SU-DHL-6 (cell line): ENCODE measurements around the gene ST8SIA2.

Experiments used
- H2AFZ ChIP-seq: fragments of 200-600 bp; sonication (generic); 2 replicates; pipeline ENCODE4 v1.6.1; 2014; ENCODE audit warnings: low read depth, mild to moderate bottlenecking, moderate library complexity, mixed read lengths, antibody characterized with exemption, low read length; ENCODE audit not compliant: severe bottlenecking
- H3F3A ChIP-seq: fragments of 200-600 bp; shearing (Covaris generic); 2 replicates; pipeline ENCODE4 v1.6.0; 2016; ENCODE audit warnings: antibody characterized with exemption, mild to moderate bottlenecking; ENCODE audit not compliant: insufficient read depth
- H3K27ac ChIP-seq: fragments of 200-600 bp; sonication (generic); 2 replicates; pipeline ENCODE4 v1.5.1; 2016; ENCODE audit warnings: low read depth, mild to moderate bottlenecking, low read length, moderate library complexity, mixed read lengths
- H3K27me3 ChIP-seq: fragments of 200-600 bp; sonication (generic), shearing (Covaris generic); 2 replicates; pipeline ENCODE4 v1.6.0; 2014; ENCODE audit warnings: mild to moderate bottlenecking, low read length
- H3K36me3 ChIP-seq: fragments of 200-600 bp; sonication (generic); 2 replicates; pipeline ENCODE4 v1.6.1; 2014; ENCODE audit warnings: mild to moderate bottlenecking, low read length, mixed read lengths
- H3K4me2 ChIP-seq: fragments of 300-600, 200-600 bp; shearing (Covaris generic), sonication (generic); 2 replicates; pipeline ENCODE4 v1.6.0; 2014; ENCODE audit warnings: low read length, low read depth, mild to moderate bottlenecking; ENCODE audit not compliant: poor library complexity, severe bottlenecking
- H3K4me3 ChIP-seq: fragments of 200-600 bp; sonication (generic); 2 replicates; pipeline ENCODE4 v1.5.1; 2014; ENCODE audit warnings: antibody characterized with exemption, low read length, mild to moderate bottlenecking, mixed read lengths; ENCODE audit not compliant: insufficient read depth, poor library complexity, severe bottlenecking
- H3K79me2 ChIP-seq: fragments of 200-600 bp; sonication (generic); 2 replicates; pipeline ENCODE4 v1.6.1; 2014; ENCODE audit warnings: mild to moderate bottlenecking, low read length, moderate library complexity; ENCODE audit not compliant: insufficient read depth
- H3K9ac ChIP-seq: fragments of 200-600 bp; sonication (generic); 2 replicates; pipeline ENCODE4 v1.7.0; 2014; ENCODE audit warnings: mild to moderate bottlenecking, low read length
- H3K9me2 ChIP-seq: fragments of 200-600 bp; sonication (generic); replicated peaks from 2 replicates; pipeline ENCODE4 v1.6.1; 2014; ENCODE audit warnings: low read length; ENCODE audit not compliant: insufficient read depth
- H3K9me3 ChIP-seq: fragments of 200-600 bp; sonication (generic); 2 replicates; pipeline ENCODE4 v1.6.1; 2014; ENCODE audit warnings: low read length, mixed read lengths; ENCODE audit not compliant: insufficient read depth
- H4K20me1 ChIP-seq: fragments of 200-600 bp; sonication (generic); 2 replicates; pipeline ENCODE4 v1.6.1; 2014; ENCODE audit warnings: low read depth, mild to moderate bottlenecking, antibody characterized with exemption, low read length, moderate library complexity, mixed read lengths
- EZH2phosphoT487 ChIP-seq: fragments of 200-600 bp; sonication (generic), shearing (Covaris generic); conservative IDR thresholded peaks from 2 replicates; pipeline ENCODE4 v1.6.1; 2018; ENCODE audit warnings: mild to moderate bottlenecking, antibody characterized with exemption, low read length, moderate library complexity, mixed read lengths
- TF ChIP-seq, protein P1 (sequence below): fragments of 200-600 bp; sonication (generic); IDR thresholded peaks from one replicate; pipeline ENCODE4 v1.5.1; 2017; ENCODE audit warnings: antibody characterized with exemption, mild to moderate bottlenecking, low read length, moderate library complexity; ENCODE audit not compliant: insufficient read depth, poor library complexity, severe bottlenecking

ST8SIA2 gene

DNA sequence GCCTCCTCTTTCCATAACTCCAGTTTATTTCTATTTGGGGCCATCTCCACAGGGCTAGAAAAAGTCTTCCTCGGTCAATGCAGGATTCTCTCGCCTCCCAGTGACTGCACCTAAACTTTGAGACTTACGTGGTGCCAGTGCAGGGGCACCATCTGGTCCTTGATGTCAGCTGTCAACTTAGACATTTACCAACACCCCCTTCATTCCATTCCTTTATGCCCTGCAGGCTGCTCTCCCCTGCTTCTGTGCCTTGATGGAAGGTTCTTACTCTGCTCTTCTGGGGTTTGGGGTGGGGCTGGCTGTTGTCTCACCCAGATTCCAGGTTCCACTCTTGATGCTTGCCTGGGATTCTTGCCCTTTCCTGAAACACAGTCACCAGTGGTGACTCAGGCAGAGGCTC lies 101.8 kb downstream of the ST8SIA2 start:
- no peak overlapping the region for H2AFZ ChIP-seq
- TF ChIP-seq EZH2phosphoT487, result no peak
- TF ChIP-seq, protein P1, sequence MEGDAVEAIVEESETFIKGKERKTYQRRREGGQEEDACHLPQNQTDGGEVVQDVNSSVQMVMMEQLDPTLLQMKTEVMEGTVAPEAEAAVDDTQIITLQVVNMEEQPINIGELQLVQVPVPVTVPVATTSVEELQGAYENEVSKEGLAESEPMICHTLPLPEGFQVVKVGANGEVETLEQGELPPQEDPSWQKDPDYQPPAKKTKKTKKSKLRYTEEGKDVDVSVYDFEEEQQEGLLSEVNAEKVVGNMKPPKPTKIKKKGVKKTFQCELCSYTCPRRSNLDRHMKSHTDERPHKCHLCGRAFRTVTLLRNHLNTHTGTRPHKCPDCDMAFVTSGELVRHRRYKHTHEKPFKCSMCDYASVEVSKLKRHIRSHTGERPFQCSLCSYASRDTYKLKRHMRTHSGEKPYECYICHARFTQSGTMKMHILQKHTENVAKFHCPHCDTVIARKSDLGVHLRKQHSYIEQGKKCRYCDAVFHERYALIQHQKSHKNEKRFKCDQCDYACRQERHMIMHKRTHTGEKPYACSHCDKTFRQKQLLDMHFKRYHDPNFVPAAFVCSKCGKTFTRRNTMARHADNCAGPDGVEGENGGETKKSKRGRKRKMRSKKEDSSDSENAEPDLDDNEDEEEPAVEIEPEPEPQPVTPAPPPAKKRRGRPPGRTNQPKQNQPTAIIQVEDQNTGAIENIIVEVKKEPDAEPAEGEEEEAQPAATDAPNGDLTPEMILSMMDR, result no peak
- H3K9ac ChIP-seq, result no peak overlapping the region
- no peaks in the 10 kb centered on the region for H3K27me3 ChIP-seq
- H4K20me1 ChIP-seq, result no peaks in the 10 kb centered on the region
- H3K4me2 ChIP-seq, result no peak overlapping the region
- H3K9me2 ChIP-seq, result no peaks in the 10 kb centered on the region
- no peaks in the 10 kb centered on the region for H3K79me2 ChIP-seq
- no peaks in the 10 kb centered on the region for H3K9me3 ChIP-seq
- H3K4me3 ChIP-seq, result no peak overlapping the region
- no peaks in the 10 kb centered on the region for H3K36me3 ChIP-seq
- H3K27ac ChIP-seq, result no peak overlapping the region
- no peaks in the 10 kb centered on the region for H3F3A ChIP-seq

DNA sequence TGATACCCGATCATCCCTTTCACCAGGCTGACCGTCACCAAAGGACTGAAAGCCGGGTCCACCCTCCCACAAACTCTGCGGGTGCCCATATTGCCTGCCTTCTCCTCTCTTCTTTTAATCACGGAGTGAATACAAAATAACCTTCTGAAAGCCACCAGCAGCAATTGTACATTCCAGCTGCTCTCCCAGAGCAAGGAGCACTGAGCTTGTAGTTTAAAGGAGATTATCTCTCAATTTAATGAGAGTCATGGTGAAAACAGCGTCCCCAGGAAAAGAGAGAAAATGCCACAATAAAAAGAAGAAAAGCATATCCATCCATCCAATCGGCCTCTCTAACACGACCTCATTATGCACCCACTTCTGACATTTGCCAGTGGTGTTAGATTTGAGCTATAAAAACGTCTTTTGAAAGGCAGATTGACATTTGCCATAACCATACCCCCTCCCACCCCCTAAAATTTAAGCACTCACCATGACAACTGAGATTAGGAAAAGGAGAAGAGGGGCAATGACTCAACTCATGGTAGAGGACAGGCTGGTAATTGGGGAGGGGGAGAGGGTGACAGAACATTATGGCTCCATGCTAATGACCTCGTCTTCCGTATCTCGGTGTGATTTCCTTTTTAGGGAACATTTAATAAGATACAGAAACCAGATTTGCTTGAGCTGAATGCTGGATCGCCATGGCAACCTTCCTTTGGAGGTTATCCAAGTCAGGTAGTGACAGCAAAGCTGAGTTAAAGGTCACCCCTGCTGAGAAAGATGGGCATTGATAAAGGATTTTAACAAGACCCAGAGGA lies 106.2 kb downstream of the ST8SIA2 start:
- H3K79me2 ChIP-seq, result no peaks in the 10 kb centered on the region
- no peaks in the 10 kb centered on the region for H3K9me3 ChIP-seq
- no peak overlapping the region for H2AFZ ChIP-seq
- TF ChIP-seq, protein P1, result no peak
- TF ChIP-seq EZH2phosphoT487, result no peak
- H3K9ac ChIP-seq, result no peak overlapping the region
- H3K27ac ChIP-seq, result no peak overlapping the region
- peaks cover 3% of the 10 kb centered on the region; the same call in 1 of the 2 replicates for H3K27me3 ChIP-seq
- H3K4me2 ChIP-seq, result no peak overlapping the region
- H3K9me2 ChIP-seq, result no peaks in the 10 kb centered on the region; the same call in 1 of the 2 replicates
- H3F3A ChIP-seq, result no peaks in the 10 kb centered on the region
- no peaks in the 10 kb centered on the region for H4K20me1 ChIP-seq
- no peak overlapping the region for H3K4me3 ChIP-seq
- H3K36me3 ChIP-seq, result no peaks in the 10 kb centered on the region

DNA sequence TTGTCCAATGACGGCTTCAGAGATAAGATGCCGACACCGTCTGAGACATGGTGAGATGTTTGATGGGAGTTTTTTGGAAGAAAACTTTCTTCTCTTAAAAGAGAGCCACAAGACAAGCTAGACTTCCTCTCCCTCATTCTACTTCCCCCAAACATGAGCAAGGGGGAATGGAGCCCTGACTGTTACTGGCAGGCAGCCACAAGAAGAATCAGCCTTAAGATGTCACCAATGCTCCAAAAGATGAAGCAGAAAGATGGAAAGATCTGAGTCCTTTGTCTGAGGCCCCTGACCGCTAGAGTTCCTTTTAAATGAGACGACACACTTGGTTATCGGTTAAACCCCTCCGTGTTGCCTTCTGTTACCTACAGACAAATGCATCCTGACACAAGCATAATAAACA lies 108.7 kb downstream of the ST8SIA2 start:
- TF ChIP-seq, protein P1, result no peak
- TF ChIP-seq EZH2phosphoT487, result no peak

More for the DNA sequence above, 108.7 kb downstream of the ST8SIA2 start:
- peaks cover 3% of the 10 kb centered on the region; the same call in 1 of the 2 replicates for H3K27me3 ChIP-seq
- no peak overlapping the region for H3K4me3 ChIP-seq
- no peak overlapping the region for H3K9ac ChIP-seq
- no peaks in the 10 kb centered on the region for H3K9me3 ChIP-seq
- H3F3A ChIP-seq, result no peaks in the 10 kb centered on the region
- no peaks in the 10 kb centered on the region; the same call in 1 of the 2 replicates for H3K9me2 ChIP-seq
- H3K79me2 ChIP-seq, result no peaks in the 10 kb centered on the region
- H3K4me2 ChIP-seq, result no peak overlapping the region
- H2AFZ ChIP-seq, result no peak overlapping the region
- H3K36me3 ChIP-seq, result no peaks in the 10 kb centered on the region
- no peak overlapping the region for H3K27ac ChIP-seq
- H4K20me1 ChIP-seq, result no peaks in the 10 kb centered on the region
